Psoas muscle (tissue), 8 donors: ENCODE data around the gene XPNPEP1. TPM values are rescaled to one million over a fixed set of nuclear protein-coding genes. Genes with fewer than 3 reads are reported as not detected.

Source experiments
- ATAC-seq, 4 donors: fragments of 200-7000 bp; cut with Tn5 transposase; one replicate each; pipeline ENCODE4 v1.9.1; 2020; ENCODE audit warnings: moderate library complexity in 3 of 4, mild to moderate bottlenecking in 2 of 4
- DNase-seq, 2 donors: peaks; one replicate each; pipeline ENCODE4 v3.0.0-alpha.2; 2020
- H3K27ac ChIP-seq: fragments of 200-600 bp; one replicate; pipeline ENCODE4 v1.8.0; 2022
- H3K27me3 ChIP-seq, 3 donors: fragments of 200-600 bp in 1 of 3; one replicate each; pipeline versions ENCODE4 v1.6.1 to v1.8.0; 2013 to 2022; ENCODE audit warnings: low read length in 2 of 3, mild to moderate bottlenecking in 2 of 3, moderate library complexity in 1 of 3; ENCODE audit not compliant: insufficient read depth in 3 of 3
- H3K36me3 ChIP-seq, 2 donors: fragments of 200-600 bp in 1 of 2; one replicate each; pipeline versions ENCODE4 v1.6.1 to v1.8.0; 2013 to 2022; ENCODE audit warnings: low read depth in 1 of 2, mild to moderate bottlenecking in 1 of 2, moderate library complexity in 1 of 2; ENCODE audit not compliant: insufficient read depth in 1 of 2
- H3K4me1 ChIP-seq: fragments of 200-600 bp; one replicate; pipeline ENCODE4 v1.8.0; 2022
- H3K4me3 ChIP-seq: fragments of 200-600 bp; one replicate; pipeline ENCODE4 v1.8.0; 2022; ENCODE audit warnings: mild to moderate bottlenecking
- H3K9me3 ChIP-seq: fragments of 200-600 bp; one replicate; pipeline ENCODE4 v1.8.0; 2022
- WGBS, 3 donors: extraction: QIAGEN DNeasy Blood & Tissue Kit; methylation state at CpG; one replicate each; pipeline versions ENCODE4 v1.1.6 to v1.1.7; 2013; 5-methylcytosine and 5-hydroxymethylcytosine counted together
- intact Hi-C, 2 donors: fragments of 100-400 bp; cut with DNase I; formaldehyde crosslinking; loops; one replicate each; pipeline versions ENCODE4 v1.11.0 to v1.14.2; 2022
- polyA plus RNA-seq, 3 donors: library from polyadenylated mRNA; stranded (reverse); fragments of 200-250 nt; gene quantifications; one replicate each; pipeline ENCODE4 v1.2.3, GENCODE V29; 2013
- total RNA-seq, 4 donors: library from RNA; stranded (reverse); fragmentation: NEBNext Ultra II Directional in 2 of 4; extraction: Animal tissue kit (Norgen Biotek cat#: 25700) in 2 of 4; gene quantifications; one replicate each; pipeline versions ENCODE4 v1.2.1 to v1.2.4, GENCODE V29; 2021 to 2023
- TF ChIP-seq, protein P1 (sequence below): fragments of 200-600 bp; IDR thresholded peaks from one replicate; pipeline ENCODE4 v1.8.0; 2022; ENCODE audit warnings: antibody characterized with exemption
- donor health status: healthy with polysubstance abuse.
- donor health status: DM: no; HTN: no; CAD: no; lungs with moderate emphysema.
- donor health status: Bipolar disorder and iron deficiency.
- donor health status: healthy.
- donor health status: DM: yes; HTN: yes; CAD: no.
- donor health status: DM: no; HTN: no; CAD: no.
- donor health status: DM: no; HTN: no; CAD: no.
- donor health status: DM: yes; HTN: yes; CAD: no.

XPNPEP1 gene
- total and polyA plus RNA-seq, 7 donors, result 22.6 to 62.3 (median 37.3) TPM

DNA sequence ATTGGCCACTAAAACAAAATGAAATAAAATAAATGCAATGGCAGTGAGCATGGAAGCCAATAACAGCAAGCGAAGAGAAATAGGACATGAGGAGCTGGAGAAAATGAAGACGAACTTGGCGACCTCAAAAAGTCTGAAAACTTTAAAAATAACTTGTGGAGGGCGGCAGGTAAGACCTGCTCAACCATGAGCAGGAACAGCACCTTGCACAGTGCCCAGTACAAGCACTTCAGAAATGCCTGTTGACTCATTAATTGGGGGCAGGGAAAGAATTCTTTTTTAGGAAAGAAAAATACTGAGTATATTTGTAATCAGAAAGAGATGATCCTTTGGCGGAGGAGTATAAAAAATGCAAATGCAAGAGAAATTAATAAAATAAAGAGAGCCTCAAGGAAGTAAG, 78.0 kb downstream of the XPNPEP1 start:
- Histone ChIP-seq H3K27ac (no peak overlapping the region), H3K27me3 (no peaks in the 10 kb centered on the region), H3K36me3 (no peaks in the 10 kb centered on the region), H3K4me1 (no peaks in the 10 kb centered on the region), H3K4me3 (no peak overlapping the region), H3K9me3 (no peaks in the 10 kb centered on the region)
- no peak for ATAC-seq
- intact Hi-C loops, result no loop called here
- DNase-seq, result no peak
- WGBS, 3 donors, result 86 to 88% (median 87%) methylated on average over 5 of the region's 5 CpGs
- TF ChIP-seq, protein P1, sequence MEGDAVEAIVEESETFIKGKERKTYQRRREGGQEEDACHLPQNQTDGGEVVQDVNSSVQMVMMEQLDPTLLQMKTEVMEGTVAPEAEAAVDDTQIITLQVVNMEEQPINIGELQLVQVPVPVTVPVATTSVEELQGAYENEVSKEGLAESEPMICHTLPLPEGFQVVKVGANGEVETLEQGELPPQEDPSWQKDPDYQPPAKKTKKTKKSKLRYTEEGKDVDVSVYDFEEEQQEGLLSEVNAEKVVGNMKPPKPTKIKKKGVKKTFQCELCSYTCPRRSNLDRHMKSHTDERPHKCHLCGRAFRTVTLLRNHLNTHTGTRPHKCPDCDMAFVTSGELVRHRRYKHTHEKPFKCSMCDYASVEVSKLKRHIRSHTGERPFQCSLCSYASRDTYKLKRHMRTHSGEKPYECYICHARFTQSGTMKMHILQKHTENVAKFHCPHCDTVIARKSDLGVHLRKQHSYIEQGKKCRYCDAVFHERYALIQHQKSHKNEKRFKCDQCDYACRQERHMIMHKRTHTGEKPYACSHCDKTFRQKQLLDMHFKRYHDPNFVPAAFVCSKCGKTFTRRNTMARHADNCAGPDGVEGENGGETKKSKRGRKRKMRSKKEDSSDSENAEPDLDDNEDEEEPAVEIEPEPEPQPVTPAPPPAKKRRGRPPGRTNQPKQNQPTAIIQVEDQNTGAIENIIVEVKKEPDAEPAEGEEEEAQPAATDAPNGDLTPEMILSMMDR, result no peak

DNA sequence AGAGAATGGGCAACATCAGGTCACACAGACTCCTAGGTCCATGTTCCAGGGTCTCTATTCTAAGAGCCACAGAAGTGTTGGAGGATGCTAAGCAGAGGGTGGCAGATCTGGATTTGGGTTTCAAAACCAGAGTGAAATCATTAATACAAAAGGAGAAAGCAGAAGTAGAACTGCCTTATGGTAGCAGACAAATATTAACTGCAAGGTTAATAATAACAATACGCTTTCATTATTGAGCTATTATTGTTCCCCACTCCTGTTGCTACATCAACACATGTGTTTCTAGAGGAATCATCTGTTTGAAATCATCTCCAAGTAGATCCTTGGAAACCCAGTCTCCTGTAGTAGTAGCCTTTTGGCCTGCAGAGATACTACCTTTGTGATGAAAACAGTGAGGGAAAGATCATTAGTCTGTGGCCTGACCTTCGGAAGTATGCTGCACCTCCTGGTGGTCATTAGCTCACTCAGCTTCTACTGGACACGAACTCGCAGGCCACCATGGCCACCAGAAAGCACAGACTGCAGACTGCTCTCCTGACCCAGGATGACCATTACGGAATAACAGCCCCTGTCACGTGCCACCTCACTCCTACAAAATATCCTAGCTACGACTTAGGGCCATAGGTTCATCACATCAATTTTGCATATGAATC, 84.6 kb downstream of the XPNPEP1 start:
- Histone ChIP-seq H3K9me3 (no peaks in the 10 kb centered on the region), H3K4me1 (no peaks in the 10 kb centered on the region), H3K27ac (no peak overlapping the region), H3K36me3 (no peaks in the 10 kb centered on the region), H3K4me3 (no peak overlapping the region), H3K27me3 (no peaks in the 10 kb centered on the region)
- intact Hi-C loops, result no loop called here
- no peak for ATAC-seq
- 88 to 90% (median 88%) methylated on average over 7 of the region's 7 CpGs for WGBS, 3 donors
- TF ChIP-seq, protein P1, result no peak
- no peak for DNase-seq

DNA sequence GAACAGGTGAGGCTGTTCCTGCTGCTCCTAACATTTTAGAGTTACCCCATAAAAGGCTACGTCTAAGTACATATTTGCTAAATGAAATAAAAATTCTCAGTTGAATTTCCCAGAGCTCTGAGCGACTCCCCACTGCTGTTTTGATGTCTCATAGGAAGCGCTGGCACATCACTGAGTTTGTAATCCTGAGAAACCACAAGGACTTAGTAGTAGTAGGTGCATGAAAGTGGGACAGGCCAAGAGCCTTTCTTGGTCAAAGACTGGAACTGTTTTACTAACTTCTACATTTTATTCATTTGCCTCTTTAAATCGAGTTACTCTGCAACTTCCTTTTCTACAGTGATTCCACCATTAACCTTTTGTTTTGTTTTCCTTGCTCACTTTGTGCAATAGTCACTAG, 85.9 kb downstream of the XPNPEP1 start:
- H3K9me3 ChIP-seq, result no peaks in the 10 kb centered on the region
- H3K4me3 ChIP-seq, result no peak overlapping the region
- H3K36me3 ChIP-seq, result no peaks in the 10 kb centered on the region
- no peak for DNase-seq
- no peak overlapping the region for H3K27ac ChIP-seq
- TF ChIP-seq, protein P1, result no peak
- whole genome bisulfite sequencing, 3 donors, result 63 to 72% (median 69%) methylated on average over 4 of the region's 4 CpGs
- intact Hi-C loops, result no loop called here
- no peak for ATAC-seq
- H3K27me3 ChIP-seq, result no peaks in the 10 kb centered on the region
- no peaks in the 10 kb centered on the region for H3K4me1 ChIP-seq

DNA sequence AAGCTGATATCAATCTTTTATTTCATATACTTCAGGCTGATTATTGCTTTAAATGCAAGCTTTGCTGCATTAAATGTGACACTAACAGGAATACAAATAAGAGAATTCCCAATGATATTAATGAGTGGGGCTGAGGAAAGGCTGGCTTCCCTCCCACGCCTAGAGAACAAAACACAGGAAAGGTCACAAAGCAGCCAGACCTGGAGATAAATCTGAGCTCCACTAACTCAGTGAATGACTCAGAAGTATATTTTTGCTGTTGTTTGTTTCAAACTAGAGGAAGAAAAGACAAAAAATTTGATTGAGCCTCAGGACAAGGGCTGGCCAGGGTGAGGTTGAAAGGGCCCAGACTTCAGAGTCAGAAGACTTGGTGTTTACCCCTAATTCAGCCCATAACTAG, 88.1 kb downstream of the XPNPEP1 start:
- DNase-seq (no peak), ATAC-seq (no peak)
- WGBS, 3 donors, result 60 to 65% (median 61%) methylated on average over 1 of the region's 1 CpG
- intact Hi-C loops, result no loop called here
- Histone ChIP-seq H3K27ac (no peak overlapping the region), H3K27me3 (no peaks in the 10 kb centered on the region), H3K4me1 (no peaks in the 10 kb centered on the region), H3K9me3 (no peaks in the 10 kb centered on the region), H3K4me3 (no peak overlapping the region), H3K36me3 (no peaks in the 10 kb centered on the region)
- TF ChIP-seq, protein P1, result no peak

DNA sequence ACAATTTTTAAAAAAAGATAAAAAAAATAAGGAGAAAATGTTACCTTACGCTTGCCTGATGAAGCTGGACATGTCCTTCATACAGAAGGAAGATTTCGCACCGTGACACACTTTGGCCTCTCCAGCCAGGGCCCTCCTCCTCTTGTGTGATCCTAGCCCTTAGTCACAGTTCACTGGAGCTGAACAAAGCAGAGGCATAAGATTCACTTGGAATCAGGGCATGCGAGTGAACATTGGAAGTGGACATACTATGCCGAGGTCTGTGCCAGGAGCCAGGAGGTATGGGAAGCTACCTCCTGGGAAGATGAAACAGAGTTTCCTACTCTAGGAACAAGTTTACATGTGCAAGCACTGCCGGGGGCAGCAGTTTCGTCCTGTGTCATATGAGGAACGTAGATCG, 91.5 kb downstream of the XPNPEP1 start:
- Histone ChIP-seq H3K27me3 (no peaks in the 10 kb centered on the region), H3K4me1 (no peaks in the 10 kb centered on the region), H3K4me3 (no peak overlapping the region), H3K27ac (no peak overlapping the region), H3K9me3 (no peaks in the 10 kb centered on the region), H3K36me3 (no peaks in the 10 kb centered on the region)
- intact Hi-C loops, result no loop called here
- WGBS, 3 donors, result 93 to 95% (median 94%) methylated on average over 9 of the region's 9 CpGs
- DNase-seq (no peak), ATAC-seq (no peak)
- TF ChIP-seq, protein P1, result no peak
